Heart right ventricle (tissue), 16 donors: ENCODE data around the gene OTP. TPM values are rescaled to one million over a fixed set of nuclear protein-coding genes. Genes with fewer than 3 reads are reported as not detected.

ENCODE experiments used
- ATAC-seq, 8 donors: fragments of 200-7000 bp; cut with Tn5 transposase; one replicate each; pipeline ENCODE4 v1.9.1; 2020; ENCODE audit warnings: mild to moderate bottlenecking in 8 of 8, moderate library complexity in 8 of 8, moderate number of reproducible peaks in 1 of 8
- DNase-seq, 2 donors: peaks; one replicate each; pipeline ENCODE4 v3.0.0-alpha.2; 2020
- H3K27ac ChIP-seq, 10 donors: fragments of 200-600 bp; sonication (generic) in 2 of 10; one replicate each; pipeline versions ENCODE4 v1.5.0 to v1.8.0; 2020 to 2022; ENCODE audit warnings: mild to moderate bottlenecking in 3 of 10
- H3K27me3 ChIP-seq, 7 donors: fragments of 200-600 bp; one replicate each; pipeline ENCODE4 v1.8.0; 2021 to 2022; ENCODE audit warnings: mild to moderate bottlenecking in 2 of 7
- H3K36me3 ChIP-seq, 9 donors: fragments of 200-600 bp; sonication (generic) in 1 of 9; one replicate each; pipeline versions ENCODE4 v1.5.0 to v1.8.0; 2020 to 2022; ENCODE audit warnings: mild to moderate bottlenecking in 2 of 9
- H3K4me1 ChIP-seq, 9 donors: fragments of 200-600 bp; sonication (generic) in 1 of 9; one replicate each; pipeline versions ENCODE4 v1.5.0 to v1.8.0; 2020 to 2022; ENCODE audit warnings: mild to moderate bottlenecking in 4 of 9
- H3K4me3 ChIP-seq, 10 donors: fragments of 200-600 bp; sonication (generic) in 2 of 10; one replicate each; pipeline versions ENCODE4 v1.5.0 to v1.8.0; 2020 to 2022; ENCODE audit warnings: mild to moderate bottlenecking in 7 of 10, moderate library complexity in 2 of 10
- H3K9me3 ChIP-seq, 11 donors: fragments of 200-600 bp in 10 of 11; sonication (generic) in 2 of 11; one replicate each; pipeline versions ENCODE4 v1.5.0 to v1.8.0; 2013 to 2022; ENCODE audit warnings: mild to moderate bottlenecking in 2 of 11, control low read depth in 1 of 11, moderate library complexity in 1 of 11
- CTCF ChIP-seq, 9 donors: fragments of 200-600 bp; sonication (generic) in 2 of 9; IDR thresholded peaks; one replicate each; pipeline versions ENCODE4 v1.5.0 to v1.8.0; 2021 to 2022; ENCODE audit warnings: antibody characterized with exemption in 9 of 9, mild to moderate bottlenecking in 5 of 9, moderate library complexity in 1 of 9
- WGBS, 2 donors: extraction: QIAGEN DNeasy Blood & Tissue Kit; methylation state at CpG; one replicate each; pipeline ENCODE4 v1.1.7; 2013; ENCODE audit warnings: inconsistent platforms in 1 of 2; 5-methylcytosine and 5-hydroxymethylcytosine counted together
- intact Hi-C, 10 donors: fragments of 100-400 bp; cut with DNase I; formaldehyde crosslinking; loops; one replicate each; pipeline versions ENCODE4 v1.11.1 to v1.14.2; 2022
- polyA plus RNA-seq, 2 donors: library from polyadenylated mRNA; stranded (reverse); fragments of 200-250 nt; gene quantifications; one replicate each; pipeline ENCODE4 v1.2.3, GENCODE V29; 2013
- total RNA-seq, 10 donors: library from RNA; stranded (reverse); fragmentation: NEBNext Ultra II Directional in 3 of 10; extraction: Animal tissue kit (Norgen Biotek cat#: 25700) in 3 of 10; gene quantifications; one replicate each; pipeline versions ENCODE4 v1.2.1 to v1.2.4, GENCODE V29; 2021 to 2023
- donor health status: Arrhythmogenic right ventricular cardiomyopathy.
- donor health status: ischemic (EF 13 %, LVEDD 7.1; RV severe dilation, severe dysfunction).
- donor health status: healthy with polysubstance abuse.
- donor health status: DM: no; HTN: yes; CAD: no.
- donor health status: DM: no; HTN: no; CAD: no.
- donor health status: ischemic (EF 25% LVEDD 6.9; RV normal size, moderate dysfunction).
- donor health status: ischemic (EF 25% LVEDD 5.7; RV mildly dilated, moderate dysfunction).
- donor health status: healthy.
- donor health status: DM: yes; HTN: yes; CAD: no.
- donor health status: Ischemic cardiomyopathy.
- donor health status: ischemic (EF 35%, LVEDD 5.7; RV mildly dilated, moderate dysfunction).
- donor health status: nonischemic (EF 11% LVEDD 7.7; RV severe dilation, severe dysfunction).
- donor health status: DM: yes; HTN: yes; CAD: no.
- donor health status: PGD.
- donor health status: ischemic (EF 29% LVEDD 5.4; RV normal size, mild dysfunction).
- donor health status: nonischemic (EF 23%, LVEDD 6.1; RV moderate dilation, normal function).

The OTP gene
- total and polyA plus RNA-seq, 12 donors = not detected

- peak in 1 of 9 donors; percentile 6 for TF ChIP-seq CTCF (IDR thresholded peaks at IDR 0.05)
- intact Hi-C loops = loop anchor here in 3 of 10 donors (5.0 to 10.0 kb wide), 2 partner anchors 360 to 363 kb away; no protein-coding TSS in a partner anchor
- WGBS, 2 donors = 5 to 8% methylated on average over 33 of the region's 33 CpGs
- Histone ChIP-seq H3K36me3 (no peaks in the 10 kb centered on the region), H3K4me1 (peaks cover 4 to 31% (median 13%) of the 10 kb centered on the region in 9 donors), H3K4me3 (peak overlapping the region in 2 of 10 donors; percentile 16 to 42), H3K27me3 (peaks cover 38 to 99% (median 87%) of the 10 kb centered on the region in 7 donors), H3K9me3 (no peaks in the 10 kb centered on the region), H3K27ac (no peak overlapping the region)
- no peak for ATAC-seq
- no peak for DNase-seq
Measured at GRCh38 chr5:77644371-77645157, 6.1 kb upstream of the OTP start.

- Histone ChIP-seq H3K4me1 (peaks cover 5 to 35% (median 16%) of the 10 kb centered on the region in 9 donors), H3K27ac (no peak overlapping the region), H3K9me3 (no peaks in the 10 kb centered on the region), H3K4me3 (peak overlapping the region in 2 of 10 donors; percentile 11 to 16), H3K36me3 (no peaks in the 10 kb centered on the region), H3K27me3 (peaks cover 45 to 99% (median 87%) of the 10 kb centered on the region in 7 donors)
- intact Hi-C loops = loop anchor here in 2 of 10 donors (10.0 kb wide), 1 partner anchor 361 kb away; no protein-coding TSS in a partner anchor
- WGBS, 2 donors = 7 to 8% methylated on average over 28 of the region's 28 CpGs
- DNase-seq (no peak), ATAC-seq (no peak)
- no peak for TF ChIP-seq CTCF (IDR thresholded peaks at IDR 0.05)
Measured at GRCh38 chr5:77643654-77644370, 5.3 kb upstream of the OTP start.

- no peak for DNase-seq
- no peak for ATAC-seq
Measured at GRCh38 chr5:77642738-77643653, 4.5 kb upstream of the OTP start.

More at GRCh38 chr5:77642738-77643653, 4.5 kb upstream of the OTP start:
- Histone ChIP-seq H3K27ac (no peak overlapping the region), H3K27me3 (peaks cover 50 to 99% (median 92%) of the 10 kb centered on the region in 7 donors), H3K4me1 (peaks cover 6 to 43% (median 20%) of the 10 kb centered on the region in 9 donors), H3K4me3 (peak overlapping the region in 1 of 10 donors; percentile 11), H3K9me3 (no peaks in the 10 kb centered on the region), H3K36me3 (no peaks in the 10 kb centered on the region)
- TF ChIP-seq CTCF (IDR thresholded peaks at IDR 0.05) = no peak
- WGBS, 2 donors = 8 to 9% methylated on average over 21 of the region's 21 CpGs
- intact Hi-C loops = loop anchor here in 2 of 10 donors (10.0 kb wide), 1 partner anchor 362 kb away; no protein-coding TSS in a partner anchor
